GM12878 (cell line): ENCODE results near the gene PLEKHA7. TPM values are rescaled to one million over a fixed set of nuclear protein-coding genes. Genes with fewer than 3 reads are reported as not detected.

Experiments
- CBFB ChIP-seq: IDR thresholded peaks from 2 replicates; pipeline ENCODE4 v1.6.1; 2016; ENCODE audit warnings: antibody characterized with exemption, low read depth
- CHD1 ChIP-seq: IDR thresholded peaks from 2 replicates; pipeline ENCODE4 v1.6.1; 2012; ENCODE audit warnings: low read depth, low read length, improper control_type of control experiment
- E2F8 ChIP-seq: fragments of 450-650 bp; IDR thresholded peaks from 2 replicates; pipeline ENCODE4 v1.6.1; 2018; ENCODE audit warnings: mild to moderate bottlenecking, low read depth, moderate library complexity; ENCODE audit not compliant: partially characterized antibody
- ELK1 ChIP-seq: IDR thresholded peaks from 2 replicates; pipeline ENCODE4 v1.6.1; 2012; ENCODE audit warnings: low read depth, low read length, improper control_type of control experiment
- GATAD2B ChIP-seq: fragments of 450-650 bp; conservative IDR thresholded peaks from 2 replicates; pipeline ENCODE4 v1.6.1; 2017; ENCODE audit warnings: low read depth, mild to moderate bottlenecking, moderate library complexity
- HDGF ChIP-seq: fragments of 450-650 bp; IDR thresholded peaks from 2 replicates; pipeline ENCODE4 v1.6.1; 2016; ENCODE audit warnings: antibody characterized with exemption
- IRF3 ChIP-seq: fragments of 450-650 bp; IDR thresholded peaks from 2 replicates; pipeline ENCODE4 v1.6.1; 2014; ENCODE audit warnings: mild to moderate bottlenecking
- MXI1 ChIP-seq: fragments of 150-350 bp; IDR thresholded peaks from 2 replicates; pipeline ENCODE4 v1.6.1; 2011; ENCODE audit warnings: low read depth, mild to moderate bottlenecking, inconsistent platforms, low read length, improper control_type of control experiment
- MYC ChIP-seq: IDR thresholded peaks from 2 replicates; pipeline ENCODE4 v1.6.1; 2011; ENCODE audit warnings: mild to moderate bottlenecking, low read length, moderate library complexity, inconsistent platforms; ENCODE audit not compliant: insufficient read depth, insufficient replicate concordance, insufficient read length, severe bottlenecking
- NFXL1 ChIP-seq: fragments of 450-650 bp; IDR thresholded peaks from 2 replicates; pipeline ENCODE4 v1.6.1; 2017; ENCODE audit warnings: antibody characterized with exemption, mild to moderate bottlenecking, borderline replicate concordance
- PBX3 ChIP-seq: IDR thresholded peaks from 2 replicates; pipeline ENCODE4 v1.6.1; 2011; ENCODE audit warnings: mild to moderate bottlenecking, low read depth, low read length, moderate library complexity; ENCODE audit not compliant: insufficient replicate concordance
- POLR2AphosphoS5 ChIP-seq: IDR thresholded peaks from 2 replicates; pipeline ENCODE4 v1.6.1; 2011; ENCODE audit warnings: mild to moderate bottlenecking, low read length, inconsistent platforms
- POU2F2 ChIP-seq: IDR thresholded peaks from 3 replicates; pipeline ENCODE4 v1.6.1; 2011; ENCODE audit warnings: low read depth, mild to moderate bottlenecking, low read length, borderline replicate concordance
- PRDM15 ChIP-seq: fragments of 450-650 bp; formaldehyde crosslinking; IDR thresholded peaks from 2 replicates; pipeline ENCODE4 v1.4.0; 2020; ENCODE audit warnings: mild to moderate bottlenecking, moderate library complexity
- RAD51 ChIP-seq: fragments of 450-650 bp; IDR thresholded peaks from 2 replicates; pipeline ENCODE4 v1.6.1; 2016; ENCODE audit warnings: moderate library complexity, mild to moderate bottlenecking, inconsistent platforms
- RCOR1 ChIP-seq: conservative IDR thresholded peaks from 2 replicates; pipeline ENCODE4 v1.6.1; 2012; ENCODE audit warnings: low read depth, low read length, improper control_type of control experiment
- SPI1 ChIP-seq: IDR thresholded peaks from 2 replicates; pipeline ENCODE4 v1.6.1; 2011; ENCODE audit warnings: low read depth, mild to moderate bottlenecking, low read length, moderate library complexity, borderline replicate concordance; ENCODE audit not compliant: insufficient read depth
- TBL1XR1 ChIP-seq: IDR thresholded peaks from 2 replicates; pipeline ENCODE4 v1.6.1; 2012; ENCODE audit warnings: low read depth, low read length, improper control_type of control experiment
- ZNF24 ChIP-seq: fragments of 450-650 bp; IDR thresholded peaks from 2 replicates; pipeline ENCODE4 v1.6.1; 2017; ENCODE audit warnings: antibody characterized with exemption, mild to moderate bottlenecking
- polyA plus RNA-seq, 11 experiments: library from polyadenylated mRNA; depleted of rRNA in 4 of 11; unstranded in 6 of 11; stranded (reverse) in 5 of 11; fragments of >200 nt; fragmentation: Nextera tagmentation in 4 of 11; fragmentation: Illumina TruSeq in 1 of 11; extraction: Ambion mirVana in 4 of 11; extraction: Trizol in 1 of 11; gene quantifications; 1 replicate in 1 of 11; 2 replicates in 10 of 11; pipeline versions ENCODE4 v1.2.1 to v1.2.3, GENCODE V29; 2011 to 2016; ENCODE audit warnings: inconsistent platforms in 2 of 11, missing spikeins in 2 of 11, low read depth in 1 of 11
- total RNA-seq, 4 experiments: library from RNA; depleted of rRNA in 3 of 4; stranded (reverse); fragments of >200 nt in 3 of 4; fragmentation: Illumina TruSeq in 1 of 4; extraction: Trizol in 1 of 4; gene quantifications; 2 replicates each; pipeline versions ENCODE4 v1.2.1 to v1.2.3, GENCODE V29; 2013 to 2021

PLEKHA7 gene
- total and polyA plus RNA-seq, 10 of the 15 experiments (the other 5 are each of a cell fraction or from before 2014, with no cell fraction given): 0.45 to 5.3 (median 2.1) TPM

GRCh38 chr11:16738193-16738946, 275.8 kb downstream of the PLEKHA7 start, which contains the start of gene C11orf58 (continued):
- TF ChIP-seq PRDM15 (CRISPR knock-in tag) (no peak), MYC (no peak), NFXL1 (no peak), TBL1XR1 (peak; percentile 53; the same call in 1 of the 2 replicates), IRF3 (0 out of 2 replicates have a peak, but pooled peaks have one; percentile 14), POU2F2 (peak; percentile 80), RCOR1 (no peak), HDGF (0 out of 2 replicates have a peak, but pooled peaks have one; percentile 51), ELK1 (no peak), CBFB (peak; percentile 83; the same call in 1 of the 2 replicates), CHD1 (peak; percentile 71; the same call in 1 of the 2 replicates), GATAD2B (peak; percentile 75), SPI1 (0 out of 2 replicates have a peak, but pooled peaks have one; percentile 12), PBX3 (no peak), RAD51 (no peak), ZNF24 (no peak), POLR2AphosphoS5 (peak; percentile 98), MXI1 (peak; percentile 34; the same call in 1 of the 2 replicates), E2F8 (peak; percentile 79)
